Measurements from ENCODE around the gene TIMP3. TPM values are rescaled to one million over a fixed set of nuclear protein-coding genes. Genes with fewer than 3 reads are reported as not detected.

Gene TIMP3
- polyA plus RNA-seq, 1 of the 3 experiments (the other 2 are of a cell fraction), result 26.1 TPM

DNA sequence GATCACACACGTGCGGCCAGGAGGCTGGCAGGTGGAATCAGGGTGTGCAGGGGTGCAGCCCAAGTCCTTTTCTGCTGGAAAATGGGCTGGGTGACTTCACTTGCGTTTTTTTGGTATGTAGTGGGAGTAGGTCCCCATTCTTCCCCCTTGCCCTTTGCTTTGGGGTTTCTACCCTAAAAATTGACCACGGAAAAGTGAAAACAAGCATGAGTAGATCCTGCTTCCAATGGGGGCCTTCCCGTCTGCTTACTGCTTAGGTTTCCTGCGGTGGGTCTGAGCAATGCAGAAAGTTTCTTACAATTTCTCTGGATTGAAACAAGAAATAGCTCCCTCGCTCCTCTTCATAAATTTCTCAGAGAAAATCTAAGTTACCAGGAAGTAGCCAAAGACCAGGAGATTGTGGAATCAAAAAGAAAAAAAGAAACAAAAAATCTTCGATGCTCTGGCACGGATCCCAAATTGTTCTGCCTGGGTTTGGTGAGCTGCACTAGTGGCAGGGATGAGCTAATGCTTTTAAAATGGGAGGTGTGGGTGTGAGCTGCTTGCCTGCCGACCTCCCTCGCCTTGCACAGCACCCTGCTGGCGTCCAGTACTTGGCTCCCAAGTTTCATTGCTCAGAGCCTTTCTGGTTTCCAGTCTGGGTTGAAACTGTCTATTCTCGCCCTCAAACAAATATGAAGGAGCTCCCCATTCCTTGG is 2.4 kb downstream of the TIMP3 start:
- Histone ChIP-seq H3K4me2 (peak overlapping the region; percentile 85), H3K4me1 (ENCODE audit: control insufficient read depth in 1 of 2, insufficient read depth in 2 of 2, low read depth in 1 of 2, low read length in 1 of 2) (peaks cover 8 to 26% of the 10 kb centered on the region in 2 experiments; a peak in 3 of 4 replicates), H3K9me2 (no peaks in the 10 kb centered on the region), H3K9ac (no peak overlapping the region), H3K9me3 (no peaks in the 10 kb centered on the region), H3K79me2 (ENCODE audit: insufficient read depth) (peaks cover 11% of the 10 kb centered on the region; the same call in 1 of the 2 replicates), H2AFZ (ENCODE audit: low read depth) (no peak overlapping the region), H3K36me3 (replicated peaks in 1 of 2; ENCODE audit: control insufficient read depth in 1 of 2, insufficient read depth in 2 of 2, low read length in 1 of 2) (no peaks in the 10 kb centered on the region), H3F3A (replicated peaks; ENCODE audit: insufficient read depth) (no peaks in the 10 kb centered on the region), H3K27ac (ENCODE audit: low read depth in 2 of 2, low read length in 1 of 2) (no peak overlapping the region; a peak in 1 of 4 replicates), H3K27me3 (ENCODE audit: insufficient read depth) (no peaks in the 10 kb centered on the region), H4K20me1 (ENCODE audit: insufficient read depth) (0 out of 2 replicates have a peak, but pooled peaks cover 11% of the 10 kb centered on the region), H3K4me3 (ENCODE audit: low read depth in 2 of 2, low read length in 1 of 2) (peak overlapping the region; percentile 63 to 71; a peak in 3 of 4 replicates)
- no peak for DNase-seq
- WGBS (ENCODE audit: low lambda C conversion rate), result 74% methylated on average over 13 of the region's 13 CpGs
- TF ChIP-seq RFX5 (IDR thresholded peaks at IDR 0.05; ENCODE audit: low read length) (no peak), SMC3 (IDR thresholded peaks at IDR 0.05; ENCODE audit: low read depth, low read length) (no peak), NFIC (IDR thresholded peaks at IDR 0.05; ENCODE audit: borderline replicate concordance) (no peak), FOXM1 (IDR thresholded peaks at IDR 0.05; ENCODE audit: low read depth) (no peak), EP300 (IDR thresholded peaks at IDR 0.05; ENCODE audit: borderline replicate concordance in 1 of 2, low read depth in 1 of 2, low read length in 1 of 2) (no peak), EZH2phosphoT487 (IDR thresholded peaks at IDR 0.05; ENCODE audit: borderline replicate concordance, low read depth) (no peak), SIN3A (IDR thresholded peaks at IDR 0.05; ENCODE audit: borderline replicate concordance, low read depth, low read length) (no peak), NRF1 (IDR thresholded peaks at IDR 0.05; ENCODE audit: low read depth, low read length) (no peak), GABPA (IDR thresholded peaks at IDR 0.05; ENCODE audit: low read depth) (no peak), POLR2AphosphoS5 (IDR thresholded peaks at IDR 0.05; ENCODE audit: low read depth, low read length) (no peak), TAF1 (IDR thresholded peaks at IDR 0.05; ENCODE audit: borderline replicate concordance, low read depth, low read length) (no peak), JUND (IDR thresholded peaks at IDR 0.05) (no peak), ELF1 (IDR thresholded peaks at IDR 0.05) (no peak)
- TF ChIP-seq, protein P1, sequence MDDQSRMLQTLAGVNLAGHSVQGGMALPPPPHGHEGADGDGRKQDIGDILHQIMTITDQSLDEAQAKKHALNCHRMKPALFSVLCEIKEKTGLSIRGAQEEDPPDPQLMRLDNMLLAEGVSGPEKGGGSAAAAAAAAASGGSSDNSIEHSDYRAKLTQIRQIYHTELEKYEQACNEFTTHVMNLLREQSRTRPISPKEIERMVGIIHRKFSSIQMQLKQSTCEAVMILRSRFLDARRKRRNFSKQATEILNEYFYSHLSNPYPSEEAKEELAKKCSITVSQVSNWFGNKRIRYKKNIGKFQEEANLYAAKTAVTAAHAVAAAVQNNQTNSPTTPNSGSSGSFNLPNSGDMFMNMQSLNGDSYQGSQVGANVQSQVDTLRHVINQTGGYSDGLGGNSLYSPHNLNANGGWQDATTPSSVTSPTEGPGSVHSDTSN (IDR thresholded peaks at IDR 0.05), result no peak
- TF ChIP-seq, protein P2, sequence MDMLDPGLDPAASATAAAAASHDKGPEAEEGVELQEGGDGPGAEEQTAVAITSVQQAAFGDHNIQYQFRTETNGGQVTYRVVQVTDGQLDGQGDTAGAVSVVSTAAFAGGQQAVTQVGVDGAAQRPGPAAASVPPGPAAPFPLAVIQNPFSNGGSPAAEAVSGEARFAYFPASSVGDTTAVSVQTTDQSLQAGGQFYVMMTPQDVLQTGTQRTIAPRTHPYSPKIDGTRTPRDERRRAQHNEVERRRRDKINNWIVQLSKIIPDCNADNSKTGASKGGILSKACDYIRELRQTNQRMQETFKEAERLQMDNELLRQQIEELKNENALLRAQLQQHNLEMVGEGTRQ (IDR thresholded peaks at IDR 0.05; ENCODE audit: borderline replicate concordance, low read depth, low read length), result no peak
- TF ChIP-seq, protein P3, sequence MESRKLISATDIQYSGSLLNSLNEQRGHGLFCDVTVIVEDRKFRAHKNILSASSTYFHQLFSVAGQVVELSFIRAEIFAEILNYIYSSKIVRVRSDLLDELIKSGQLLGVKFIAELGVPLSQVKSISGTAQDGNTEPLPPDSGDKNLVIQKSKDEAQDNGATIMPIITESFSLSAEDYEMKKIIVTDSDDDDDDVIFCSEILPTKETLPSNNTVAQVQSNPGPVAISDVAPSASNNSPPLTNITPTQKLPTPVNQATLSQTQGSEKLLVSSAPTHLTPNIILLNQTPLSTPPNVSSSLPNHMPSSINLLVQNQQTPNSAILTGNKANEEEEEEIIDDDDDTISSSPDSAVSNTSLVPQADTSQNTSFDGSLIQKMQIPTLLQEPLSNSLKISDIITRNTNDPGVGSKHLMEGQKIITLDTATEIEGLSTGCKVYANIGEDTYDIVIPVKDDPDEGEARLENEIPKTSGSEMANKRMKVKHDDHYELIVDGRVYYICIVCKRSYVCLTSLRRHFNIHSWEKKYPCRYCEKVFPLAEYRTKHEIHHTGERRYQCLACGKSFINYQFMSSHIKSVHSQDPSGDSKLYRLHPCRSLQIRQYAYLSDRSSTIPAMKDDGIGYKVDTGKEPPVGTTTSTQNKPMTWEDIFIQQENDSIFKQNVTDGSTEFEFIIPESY (IDR thresholded peaks at IDR 0.05; ENCODE audit: borderline replicate concordance, low read depth), result no peak
- TF ChIP-seq, protein P4, sequence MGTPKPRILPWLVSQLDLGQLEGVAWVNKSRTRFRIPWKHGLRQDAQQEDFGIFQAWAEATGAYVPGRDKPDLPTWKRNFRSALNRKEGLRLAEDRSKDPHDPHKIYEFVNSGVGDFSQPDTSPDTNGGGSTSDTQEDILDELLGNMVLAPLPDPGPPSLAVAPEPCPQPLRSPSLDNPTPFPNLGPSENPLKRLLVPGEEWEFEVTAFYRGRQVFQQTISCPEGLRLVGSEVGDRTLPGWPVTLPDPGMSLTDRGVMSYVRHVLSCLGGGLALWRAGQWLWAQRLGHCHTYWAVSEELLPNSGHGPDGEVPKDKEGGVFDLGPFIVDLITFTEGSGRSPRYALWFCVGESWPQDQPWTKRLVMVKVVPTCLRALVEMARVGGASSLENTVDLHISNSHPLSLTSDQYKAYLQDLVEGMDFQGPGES (IDR thresholded peaks at IDR 0.05; ENCODE audit: low read depth, low read length), result no peak
- ChIA-PET CTCF (interaction anchor here (0.7 to 12.7 kb wide), 9 partner anchors 9 to 275 kb away, joined by 3 to 92 read pairs (median 4); no protein-coding TSS in a partner anchor), POLR2A (no interaction called here)

Measured in SK-N-SH (cell line).